KMS-11 (cell line): ENCODE data around the gene NEU4.
A peak's percentile ranks its signal among the peaks of the same experiment; 100 is the strongest.

Source experiments
- H2AFZ ChIP-seq: fragments of 200-600 bp; sonication (generic); 2 replicates; pipeline ENCODE4 v1.6.1; 2016; ENCODE audit warnings: antibody characterized with exemption, mixed run types, low read depth
- H3K27ac ChIP-seq: fragments of 200-600 bp; sonication (generic); 2 replicates; pipeline ENCODE4 v1.6.1; 2016; ENCODE audit warnings: mild to moderate bottlenecking, mixed run types
- H3K27me3 ChIP-seq: fragments of 200-600 bp; sonication (generic); 2 replicates; pipeline ENCODE4 v1.6.1; 2017; ENCODE audit warnings: mild to moderate bottlenecking, low read depth, mixed run types, moderate library complexity; ENCODE audit not compliant: insufficient read depth
- H3K36me3 ChIP-seq: fragments of 200-600 bp; sonication (generic); 2 replicates; pipeline ENCODE4 v1.6.1; 2017; ENCODE audit warnings: mild to moderate bottlenecking, mixed run types; ENCODE audit not compliant: insufficient read depth
- H3K4me1 ChIP-seq: fragments of 200-600 bp; sonication (generic); 2 replicates; pipeline ENCODE4 v1.6.1; 2016; ENCODE audit warnings: mild to moderate bottlenecking, low read depth, mixed run types; ENCODE audit not compliant: poor library complexity, severe bottlenecking
- H3K4me2 ChIP-seq: fragments of 200-600 bp; sonication (generic); 2 replicates; pipeline ENCODE4 v1.7.0; 2016; ENCODE audit warnings: mild to moderate bottlenecking, mixed run types
- H3K4me3 ChIP-seq: fragments of 200-600 bp; sonication (generic); IDR thresholded peaks from 2 replicates; pipeline ENCODE4 v1.6.1; 2017; ENCODE audit warnings: low read depth, low read length, mixed read lengths; ENCODE audit not compliant: insufficient read depth
- H3K79me2 ChIP-seq: fragments of 200-600 bp; sonication (generic); 2 replicates; pipeline ENCODE4 v1.6.1; 2016; ENCODE audit warnings: low read depth, mixed run types; ENCODE audit not compliant: insufficient read depth
- H3K9ac ChIP-seq: fragments of 200-600 bp; sonication (generic); 2 replicates; pipeline ENCODE4 v1.6.1; 2016; ENCODE audit warnings: mild to moderate bottlenecking, mixed run types
- H4K20me1 ChIP-seq: fragments of 200-600 bp; sonication (generic); 2 replicates; pipeline ENCODE4 v1.6.1; 2016; ENCODE audit warnings: mild to moderate bottlenecking, mixed run types; ENCODE audit not compliant: insufficient read depth
- TF ChIP-seq, protein P1 (sequence below): fragments of 200-600 bp; sonication (generic); conservative IDR thresholded peaks from 2 replicates; pipeline ENCODE4 v1.6.1; 2017; ENCODE audit warnings: low read depth, mild to moderate bottlenecking, antibody characterized with exemption, low read length, moderate library complexity, mixed read lengths

NEU4 gene

GRCh38 chr2:241859436-241860183, 50.6 kb downstream of the NEU4 start:
- Histone ChIP-seq H3K27ac (peak overlapping the region; percentile 74), H3K36me3 (no peaks in the 10 kb centered on the region), H3K27me3 (peaks cover 3% of the 10 kb centered on the region; the same call in 1 of the 2 replicates), H3K4me3 (peak overlapping the region; percentile 68), H2AFZ (peak overlapping the region; percentile 87), H3K79me2 (no peaks in the 10 kb centered on the region), H4K20me1 (no peaks in the 10 kb centered on the region), H3K4me1 (peaks cover 22% of the 10 kb centered on the region), H3K4me2 (peak overlapping the region; percentile 96), H3K9ac (peak overlapping the region; percentile 51)
- TF ChIP-seq, protein P1, sequence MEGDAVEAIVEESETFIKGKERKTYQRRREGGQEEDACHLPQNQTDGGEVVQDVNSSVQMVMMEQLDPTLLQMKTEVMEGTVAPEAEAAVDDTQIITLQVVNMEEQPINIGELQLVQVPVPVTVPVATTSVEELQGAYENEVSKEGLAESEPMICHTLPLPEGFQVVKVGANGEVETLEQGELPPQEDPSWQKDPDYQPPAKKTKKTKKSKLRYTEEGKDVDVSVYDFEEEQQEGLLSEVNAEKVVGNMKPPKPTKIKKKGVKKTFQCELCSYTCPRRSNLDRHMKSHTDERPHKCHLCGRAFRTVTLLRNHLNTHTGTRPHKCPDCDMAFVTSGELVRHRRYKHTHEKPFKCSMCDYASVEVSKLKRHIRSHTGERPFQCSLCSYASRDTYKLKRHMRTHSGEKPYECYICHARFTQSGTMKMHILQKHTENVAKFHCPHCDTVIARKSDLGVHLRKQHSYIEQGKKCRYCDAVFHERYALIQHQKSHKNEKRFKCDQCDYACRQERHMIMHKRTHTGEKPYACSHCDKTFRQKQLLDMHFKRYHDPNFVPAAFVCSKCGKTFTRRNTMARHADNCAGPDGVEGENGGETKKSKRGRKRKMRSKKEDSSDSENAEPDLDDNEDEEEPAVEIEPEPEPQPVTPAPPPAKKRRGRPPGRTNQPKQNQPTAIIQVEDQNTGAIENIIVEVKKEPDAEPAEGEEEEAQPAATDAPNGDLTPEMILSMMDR, result no peak

DNA sequence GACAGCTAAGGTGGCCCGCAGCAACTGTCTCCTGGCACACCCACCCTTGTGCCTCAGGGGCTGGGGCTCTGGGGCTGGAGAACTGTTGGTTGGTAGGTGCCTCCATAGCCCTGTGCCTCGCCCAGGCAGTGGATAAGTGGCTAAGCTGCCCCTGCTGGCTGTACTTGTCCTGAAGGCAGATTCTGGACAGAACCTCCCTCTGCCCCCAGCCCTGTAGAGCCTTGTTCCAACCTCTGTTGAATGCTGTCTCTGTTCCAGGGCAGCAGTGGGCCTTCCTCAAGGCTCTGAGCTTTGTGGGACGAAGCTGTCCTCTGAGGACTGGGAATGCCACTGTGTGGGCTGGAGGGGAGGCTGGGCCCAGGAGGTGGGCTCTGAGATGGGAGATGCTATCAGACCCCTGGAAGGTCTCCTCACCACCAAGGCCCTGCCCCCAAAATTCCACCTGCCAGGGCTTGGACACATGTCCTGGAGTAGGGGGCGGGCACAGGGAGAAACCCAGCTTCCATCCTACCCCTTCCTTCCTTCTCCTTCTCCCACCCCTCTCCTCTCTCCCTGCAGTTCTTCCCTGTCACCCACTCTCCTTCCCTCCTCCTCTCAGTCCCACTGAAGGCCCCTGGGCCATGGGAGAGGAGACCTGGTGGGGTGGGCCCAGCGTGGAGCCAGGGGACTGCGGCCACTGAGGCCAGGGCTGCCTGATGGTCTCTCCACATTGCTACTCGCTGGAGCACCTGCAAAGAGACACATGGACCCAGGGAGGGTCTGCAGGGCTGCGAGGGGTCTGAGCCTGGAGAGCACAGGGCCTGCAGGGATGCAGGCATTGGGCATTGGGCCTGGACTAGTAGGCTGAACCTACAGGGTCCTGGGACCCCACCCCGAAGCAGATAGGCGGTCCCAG, 51.4 kb downstream of the NEU4 start:
- Histone ChIP-seq H3K79me2 (no peaks in the 10 kb centered on the region), H3K4me1 (peaks cover 22% of the 10 kb centered on the region), H4K20me1 (no peaks in the 10 kb centered on the region), H3K9ac (peak overlapping the region; percentile 51), H3K27me3 (peaks cover 3% of the 10 kb centered on the region; the same call in 1 of the 2 replicates), H3K4me2 (peak overlapping the region; percentile 96), H3K36me3 (no peaks in the 10 kb centered on the region), H3K4me3 (peak overlapping the region; percentile 68), H2AFZ (peak overlapping the region; percentile 87), H3K27ac (peak overlapping the region; percentile 74)
- TF ChIP-seq, protein P1, result no peak

DNA sequence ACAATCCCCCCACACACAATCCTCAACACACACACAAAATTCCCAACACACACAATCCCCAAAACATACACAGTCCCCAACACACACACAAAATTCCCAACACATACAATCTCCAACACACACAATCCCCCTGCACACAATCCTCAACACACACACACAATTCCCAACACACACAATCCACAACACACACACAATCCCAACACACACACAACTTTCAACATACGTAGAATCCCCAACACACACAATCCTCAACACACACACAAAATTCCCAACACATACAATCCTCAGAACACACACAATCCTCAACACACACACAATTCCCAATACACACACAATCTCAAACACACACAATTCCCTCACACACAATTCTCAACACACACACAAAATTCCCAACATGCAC, 52.3 kb downstream of the NEU4 start:
- no peak overlapping the region for H3K27ac ChIP-seq
- peaks cover 22% of the 10 kb centered on the region for H3K4me1 ChIP-seq
- H3K9ac ChIP-seq, result no peak overlapping the region
- no peaks in the 10 kb centered on the region for H3K79me2 ChIP-seq
- H2AFZ ChIP-seq, result no peak overlapping the region
- no peak overlapping the region for H3K4me3 ChIP-seq
- H3K27me3 ChIP-seq, result peaks cover 3% of the 10 kb centered on the region; the same call in 1 of the 2 replicates
- H4K20me1 ChIP-seq, result no peaks in the 10 kb centered on the region
- no peaks in the 10 kb centered on the region for H3K36me3 ChIP-seq
- TF ChIP-seq, protein P1, result no peak
- H3K4me2 ChIP-seq, result no peak overlapping the region

DNA sequence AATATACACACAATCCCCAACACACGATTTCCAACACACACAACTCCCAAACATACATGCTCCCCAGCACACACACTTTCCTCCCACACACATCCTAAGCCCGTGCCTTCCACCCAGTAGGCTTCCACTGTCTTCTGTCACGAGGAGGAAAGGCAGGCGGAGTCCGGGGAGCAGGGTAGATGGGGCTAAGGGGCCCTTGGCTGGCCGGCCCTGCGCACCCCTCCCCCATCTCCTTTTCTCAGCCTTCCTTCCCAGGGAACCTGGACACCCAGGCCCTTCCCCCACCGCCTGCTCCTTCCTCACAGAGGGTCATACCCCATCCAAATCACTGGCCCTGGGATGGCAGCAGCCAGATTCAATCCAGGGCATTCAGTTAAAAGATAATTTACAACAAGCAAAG, 53.1 kb downstream of the NEU4 start:
- Histone ChIP-seq H3K4me1 (peaks cover 22% of the 10 kb centered on the region), H3K27me3 (no peaks in the 10 kb centered on the region; the same call in 1 of the 2 replicates), H3K9ac (no peak overlapping the region), H2AFZ (no peak overlapping the region), H3K36me3 (no peaks in the 10 kb centered on the region), H4K20me1 (no peaks in the 10 kb centered on the region), H3K79me2 (no peaks in the 10 kb centered on the region), H3K4me3 (no peak overlapping the region), H3K4me2 (no peak overlapping the region), H3K27ac (no peak overlapping the region)
- TF ChIP-seq, protein P1, result no peak
